ENCODE results near the gene MRC2.
A peak's percentile ranks its signal among the peaks of the same experiment; 100 is the strongest.

MRC2 gene

DNA sequence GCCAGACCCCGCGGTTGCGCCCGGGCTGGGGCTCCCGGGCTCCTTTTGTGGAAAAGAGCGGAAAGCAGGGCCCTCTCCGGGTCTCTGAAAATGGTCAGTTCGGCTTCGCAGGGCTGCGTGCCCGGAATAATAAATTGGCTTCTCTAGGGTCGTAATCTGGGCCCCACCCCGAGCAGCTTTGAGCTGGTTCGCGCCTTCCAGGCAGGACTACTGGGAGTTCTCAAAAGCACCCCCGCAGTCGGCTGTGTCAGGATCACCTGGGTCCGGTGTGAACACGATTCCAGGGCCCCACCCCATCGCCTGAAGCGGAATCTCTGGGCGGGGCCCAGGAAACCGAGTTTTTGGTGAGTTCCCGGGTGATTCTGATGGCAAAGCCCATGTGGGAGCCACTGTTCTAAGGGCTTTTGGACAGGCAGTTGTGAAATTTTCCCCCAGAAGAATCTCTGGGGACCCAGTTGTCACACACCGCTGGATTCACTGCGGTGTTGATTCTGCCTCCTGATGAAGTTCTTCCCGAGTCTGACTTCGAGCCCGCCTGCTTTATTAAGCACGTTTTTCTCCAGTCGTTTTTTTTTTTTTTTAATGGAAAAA is 77.0 kb downstream of the MRC2 start:
- DNase-seq, result peak in 1 of 2 experiments; percentile 53

- DNase-seq, result no peak
These were observed 77.8 kb downstream of the MRC2 start for GRCh38 chr17:62705156-62705777.

DNA sequence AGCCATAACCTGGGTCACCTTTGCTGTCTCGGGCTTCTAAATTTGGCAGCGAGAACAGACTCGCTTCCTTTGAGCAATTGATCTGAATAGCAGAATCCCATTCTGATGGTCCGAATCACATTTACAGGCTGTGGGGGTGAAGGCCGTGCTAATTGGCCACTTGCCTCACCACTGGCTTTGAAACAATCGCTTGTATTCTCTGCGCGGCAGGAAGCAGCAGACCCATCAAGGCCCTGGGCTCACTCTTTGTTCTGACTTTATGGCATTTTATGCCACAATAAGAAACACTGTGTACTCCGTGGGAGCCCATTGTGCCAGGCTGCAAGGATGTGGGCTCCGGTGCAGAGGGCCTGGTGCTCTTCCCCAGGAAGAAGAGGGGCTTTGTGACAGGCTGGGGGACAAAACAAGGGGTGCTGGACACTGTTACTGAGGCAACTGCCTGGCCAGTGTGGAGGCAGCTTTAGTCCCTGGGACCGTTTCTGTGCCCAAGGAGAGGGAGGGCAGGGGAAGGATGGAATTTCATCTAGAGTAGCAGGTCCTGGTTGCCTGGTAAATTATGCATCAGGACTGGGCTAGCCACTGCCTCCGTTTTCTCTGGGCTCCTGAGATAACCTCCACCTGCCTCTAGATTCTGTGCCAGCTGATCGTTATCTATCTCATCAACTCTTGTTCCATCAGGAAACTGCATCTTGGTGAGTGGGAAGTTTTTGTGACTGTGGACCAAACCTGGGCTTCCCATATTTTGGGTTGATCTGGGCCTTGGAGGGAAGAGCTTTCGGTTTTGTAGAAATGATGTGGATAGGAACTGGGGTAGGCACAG is 78.5 kb downstream of the MRC2 start:
- no peak for DNase-seq

DNA sequence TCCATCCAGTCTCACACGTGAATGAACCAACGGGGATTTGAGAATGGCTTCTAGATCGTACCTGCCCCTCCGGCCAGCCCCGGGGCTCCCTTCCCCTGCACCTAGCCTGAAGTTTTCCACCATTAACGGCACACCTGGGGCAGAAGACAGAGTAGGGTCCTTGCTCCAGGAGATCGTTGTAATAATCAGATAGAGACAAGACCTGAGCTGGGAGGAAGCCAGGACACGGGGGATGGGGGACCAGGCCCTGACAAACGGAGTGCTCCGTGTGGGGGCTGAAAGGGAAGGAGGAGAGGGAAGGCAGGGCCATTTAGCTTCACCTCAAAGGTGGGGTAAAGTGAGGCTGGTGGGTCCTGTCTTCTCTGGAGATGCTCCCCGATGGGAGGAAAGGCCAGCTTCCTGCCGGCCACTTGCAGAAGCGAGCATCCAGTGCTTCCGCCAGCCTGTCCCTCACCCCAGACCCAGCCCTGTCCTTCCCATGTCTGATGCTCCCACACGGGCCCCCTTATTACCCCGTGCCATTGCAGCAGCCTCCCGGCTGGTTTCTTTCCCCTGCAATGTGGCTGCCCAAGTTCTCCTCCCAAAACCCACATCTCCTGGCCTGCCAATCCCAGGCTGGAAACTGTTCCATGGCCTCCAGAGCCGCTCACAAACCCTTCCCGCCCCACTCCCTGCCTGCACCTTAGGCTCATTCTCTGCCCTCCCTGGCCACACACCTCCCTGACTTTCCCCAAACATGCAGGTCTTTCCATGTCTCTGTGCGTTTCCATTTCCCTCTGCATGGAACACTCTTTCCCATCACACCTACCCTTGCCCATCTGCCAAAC is 79.3 kb downstream of the MRC2 start:
- no peak for DNase-seq

DNA sequence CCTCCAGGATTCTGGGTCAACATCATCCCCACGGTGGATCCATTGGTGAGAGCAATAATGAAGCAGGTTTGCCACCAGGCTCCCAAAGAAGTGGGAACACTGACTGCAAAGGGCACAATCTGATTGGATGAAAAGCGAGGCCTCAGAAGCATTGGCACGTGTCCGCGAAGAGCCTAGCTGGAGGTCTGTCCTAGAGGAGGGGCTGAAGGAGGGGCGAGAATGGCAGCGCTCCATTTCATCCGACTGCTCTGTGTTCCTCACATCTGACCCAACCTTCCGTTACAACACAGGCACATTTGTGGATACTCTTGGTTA is 79.9 kb downstream of the MRC2 start:
- DNase-seq, result no peak

- DNase-seq, result no peak
These were observed 81.1 kb downstream of the MRC2 start for GRCh38 chr17:62708587-62708986.

GRCh38 chr17:62712171-62712581 is 84.7 kb downstream of the MRC2 start:
- DNase-seq, result no peak

DNA sequence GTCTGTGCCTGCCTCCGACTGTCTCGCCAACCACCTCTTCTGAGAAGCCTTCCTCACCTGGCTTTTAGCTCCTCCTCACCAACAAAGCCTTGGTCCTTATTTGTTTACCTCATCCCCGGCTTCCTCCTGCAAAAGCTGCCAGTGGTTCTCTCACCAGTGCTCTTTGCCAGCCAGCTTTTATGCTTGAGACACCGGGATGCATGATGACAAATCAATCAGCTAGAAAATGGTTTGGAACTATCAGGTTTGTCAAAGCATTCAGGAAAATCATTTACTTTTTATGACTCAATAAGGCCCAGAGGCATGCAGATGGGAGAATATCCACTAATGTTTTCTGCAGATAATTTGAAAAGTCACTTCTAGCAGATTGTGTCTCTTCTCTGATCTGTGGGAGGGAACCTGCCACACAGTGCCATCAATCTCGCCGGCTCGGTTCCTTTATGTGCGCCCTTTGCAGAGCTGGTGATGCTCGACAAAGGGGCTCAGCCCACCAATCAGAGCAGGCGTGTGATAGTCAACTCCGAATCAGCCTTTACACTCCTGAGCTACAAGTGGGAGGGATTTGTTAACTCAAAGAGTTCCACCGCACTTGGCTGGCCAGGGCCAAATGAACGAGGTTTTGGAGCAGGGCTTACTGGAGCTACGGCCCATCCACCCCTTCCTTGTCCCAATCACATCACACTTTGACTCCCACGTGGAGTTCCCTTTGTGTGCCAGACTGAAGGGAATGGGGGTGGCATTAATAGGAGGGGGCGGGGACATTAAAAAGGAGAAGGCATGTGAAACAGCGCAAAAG is 85.8 kb downstream of the MRC2 start:
- no peak for DNase-seq

DNA sequence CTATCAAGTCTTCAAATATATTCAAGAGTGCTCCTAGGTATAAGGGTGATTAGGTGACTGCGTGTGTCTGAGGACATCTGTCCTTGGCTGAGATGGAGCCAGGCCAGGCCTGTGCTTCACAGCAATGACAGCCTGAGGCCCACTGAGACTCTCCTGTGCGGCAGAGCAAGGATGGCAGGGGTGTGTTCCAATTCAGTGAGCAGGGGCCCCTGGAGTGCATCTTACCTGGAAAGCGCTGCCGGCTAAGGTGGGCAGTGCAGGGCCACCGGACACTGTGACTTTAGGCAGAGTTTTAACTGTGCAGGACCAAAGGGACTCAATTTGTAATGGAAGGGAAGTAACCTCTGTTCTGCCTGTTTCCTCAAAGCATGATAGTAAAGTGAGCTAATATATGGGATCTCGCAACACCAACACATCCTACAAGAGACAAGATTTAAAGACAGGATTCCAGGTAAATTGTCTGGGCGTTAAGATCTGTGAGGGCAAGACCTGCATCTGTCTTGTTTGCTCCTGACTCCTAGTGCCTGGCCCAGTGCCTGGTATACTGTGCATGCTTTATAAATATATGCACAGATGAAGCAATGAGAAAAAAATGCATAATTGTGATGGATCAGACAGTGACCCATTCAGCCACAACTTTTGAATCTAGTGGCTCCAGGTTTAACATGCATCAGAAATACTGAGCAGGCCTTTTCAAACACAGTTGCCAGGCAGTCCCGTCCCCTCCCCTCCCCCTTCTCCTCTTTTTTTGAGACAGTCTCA is 86.7 kb downstream of the MRC2 start:
- DNase-seq, result peak; percentile 53 to 78

- no peak for DNase-seq
These were observed 88.5 kb downstream of the MRC2 start for GRCh38 chr17:62715882-62716390.

DNA sequence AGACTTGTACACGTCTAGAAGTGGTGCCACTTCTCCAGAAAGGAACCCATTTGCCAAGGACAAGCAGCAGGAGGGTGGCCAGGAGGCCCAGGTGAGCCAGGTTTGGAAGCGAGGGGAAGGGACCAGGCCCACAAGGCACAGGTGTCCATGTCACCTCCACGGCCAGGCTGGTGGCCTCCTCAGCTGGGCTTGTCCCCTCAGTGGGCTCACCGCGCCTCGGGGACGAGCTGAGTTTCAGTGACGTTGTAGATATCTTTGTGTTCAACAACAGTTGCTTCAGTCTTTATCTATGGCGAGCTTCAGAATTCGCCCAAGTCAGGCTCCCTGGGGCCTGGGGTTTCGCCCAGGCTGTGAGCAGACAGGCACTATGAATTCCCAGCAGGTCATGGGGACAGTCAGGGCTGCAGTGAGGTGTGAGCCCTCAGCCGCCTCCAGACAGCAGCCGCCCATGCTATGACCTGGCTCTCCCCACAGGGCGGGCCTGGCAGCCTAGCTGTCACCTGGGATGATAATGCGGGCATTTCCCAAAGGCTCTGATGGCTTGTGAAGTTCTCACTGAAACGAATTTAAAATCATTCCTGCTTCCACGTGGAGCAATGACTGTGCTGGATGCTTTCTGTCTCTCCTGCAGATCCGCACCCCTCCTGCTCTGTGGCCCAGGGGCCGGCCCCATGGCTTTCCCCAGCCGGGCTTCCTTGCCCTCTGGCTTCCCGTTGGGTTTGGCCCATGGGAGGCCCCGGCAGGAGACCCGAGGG is 89.5 kb downstream of the MRC2 start:
- DNase-seq, result no peak

GRCh38 chr17:62717589-62717855 is 90.1 kb downstream of the MRC2 start:
- no peak for DNase-seq

DNA sequence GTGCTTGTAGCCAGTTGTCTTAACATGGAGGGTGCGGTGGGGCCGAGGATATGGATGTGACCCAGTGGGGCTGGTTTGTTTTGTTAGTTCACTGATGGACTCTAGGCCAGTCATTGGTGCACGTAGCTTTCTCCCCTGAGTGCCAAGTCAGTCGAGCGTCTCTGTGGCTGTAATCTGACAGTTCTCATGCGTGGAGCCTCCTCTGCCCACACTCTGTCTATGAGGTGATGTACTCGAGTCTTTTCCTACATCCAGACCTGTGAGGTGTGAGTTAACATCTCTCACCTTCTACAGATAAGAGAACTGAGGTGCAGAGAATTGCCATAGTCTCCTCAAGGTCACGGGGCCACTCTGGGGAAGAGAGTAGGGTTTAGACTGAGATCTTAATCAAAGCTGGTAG is 90.4 kb downstream of the MRC2 start:
- DNase-seq, result no peak

DNA sequence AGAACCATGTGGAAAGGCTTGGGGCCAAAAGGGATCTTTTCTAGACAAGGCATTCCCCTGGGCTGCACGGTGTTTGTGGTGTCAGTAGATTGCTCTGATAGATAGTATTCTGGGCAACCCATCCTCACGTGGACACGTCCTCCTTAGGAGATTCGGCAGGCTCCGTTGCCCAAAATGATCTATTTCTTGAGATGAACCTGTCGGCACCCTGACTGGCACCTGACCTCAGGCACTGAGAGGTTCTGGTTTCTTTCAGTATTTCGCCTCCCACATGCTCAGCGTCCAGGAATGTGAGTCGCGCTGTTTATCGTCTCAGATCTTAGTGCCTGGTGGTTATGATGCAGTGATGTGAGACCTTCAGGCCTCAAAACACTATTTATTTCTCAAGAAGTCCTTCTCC is 91.0 kb downstream of the MRC2 start:
- DNase-seq, result no peak

- no peak for DNase-seq
These were observed 92.1 kb downstream of the MRC2 start for GRCh38 chr17:62719586-62719985.

- peak in 1 of 2 experiments; percentile 11 for DNase-seq
These were observed 92.8 kb downstream of the MRC2 start for GRCh38 chr17:62720126-62720850.

DNA sequence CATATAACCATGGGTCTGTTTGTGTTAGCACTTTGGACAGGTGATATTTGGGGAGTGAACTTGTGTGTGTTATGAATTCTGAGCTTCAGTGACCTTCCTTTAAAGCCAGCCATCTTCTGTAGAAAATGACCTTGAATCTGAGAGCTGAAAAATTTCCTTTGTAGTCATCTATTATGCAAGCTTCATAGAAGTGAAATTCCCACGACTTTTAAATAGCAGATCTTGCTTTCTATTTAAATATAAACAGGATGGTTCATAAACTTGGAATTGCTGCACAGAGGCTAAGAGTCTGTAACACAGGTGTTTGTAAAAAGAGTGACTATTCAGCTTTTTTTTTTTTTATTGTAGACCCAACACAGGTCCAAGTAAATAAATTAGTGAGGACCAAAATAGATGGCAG is 95.2 kb downstream of the MRC2 start:
- DNase-seq, result no peak

DNA sequence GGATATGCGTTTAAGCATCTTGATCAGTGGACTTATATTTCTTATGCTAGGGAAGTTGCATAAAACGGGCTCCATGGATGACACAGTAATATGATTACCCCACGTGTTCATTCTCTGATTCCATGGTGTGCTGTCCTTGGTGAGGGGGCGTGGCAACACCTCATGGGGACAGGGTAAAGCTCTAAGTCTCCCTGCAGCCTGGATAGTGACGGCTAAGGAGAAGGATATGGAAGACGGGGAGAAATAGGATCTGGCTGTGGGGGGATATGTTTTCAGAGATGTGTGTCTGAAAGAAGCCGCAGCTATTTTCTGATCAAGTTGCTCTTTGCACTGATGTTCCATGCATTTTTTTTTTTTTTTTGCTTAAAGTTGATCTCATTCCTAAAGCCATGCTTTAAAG is 96.4 kb downstream of the MRC2 start:
- peak in 1 of 2 experiments; percentile 53 for DNase-seq

GRCh38 chr17:62724398-62725146 is 97.1 kb downstream of the MRC2 start:
- DNase-seq, result no peak

- no peak for DNase-seq
These were observed 98.3 kb downstream of the MRC2 start for GRCh38 chr17:62725791-62726249.

All from NCI-H524 (cell line).